SK-N-SH treated with all-trans-retinoic acid at 6 μM for 48 hours (cell line): ENCODE measurements around the gene SLC22A17.

Experiments used
- ATAC-seq: fragments of 200-7000 bp; cut with Tn5 transposase; 3 replicates; pipeline ENCODE4 v1.9.1; 2020; ENCODE audit warnings: mild to moderate bottlenecking, moderate library complexity
- ARNTL ChIP-seq: fragments of 450-650 bp; formaldehyde crosslinking; IDR thresholded peaks from 2 replicates; pipeline ENCODE4 v1.5.0; 2020; ENCODE audit warnings: low read depth, mild to moderate bottlenecking, moderate library complexity, borderline replicate concordance
- BACH2 ChIP-seq: fragments of 250-450 bp; sonication (Bioruptor Pico); IDR thresholded peaks from 2 replicates; pipeline ENCODE4 v1.9.0; 2021; ENCODE audit warnings: mild to moderate bottlenecking, borderline replicate concordance
- CREB5 ChIP-seq: fragments of 250-450 bp; sonication (Bioruptor Pico); IDR thresholded peaks from 2 replicates; pipeline ENCODE4 v1.5.1; 2020; ENCODE audit warnings: low read depth, mild to moderate bottlenecking, moderate library complexity
- CSDC2 ChIP-seq: fragments of 250-450 bp; sonication (Bioruptor Pico); IDR thresholded peaks from 2 replicates; pipeline ENCODE4 v1.5.0; 2020; ENCODE audit warnings: mild to moderate bottlenecking, moderate library complexity
- CSRNP3 ChIP-seq: fragments of 250-450 bp; sonication (Bioruptor Pico); IDR thresholded peaks from 2 replicates; pipeline ENCODE4 v1.5.1; 2021; ENCODE audit warnings: mild to moderate bottlenecking, moderate library complexity
- ESRRG ChIP-seq: fragments of 250-450 bp; sonication (Bioruptor Pico); IDR thresholded peaks from 2 replicates; pipeline ENCODE4 v1.6.1; 2021; ENCODE audit warnings: mild to moderate bottlenecking
- GLIS3 ChIP-seq: fragments of 250-450 bp; sonication (Bioruptor Pico); IDR thresholded peaks from 2 replicates; pipeline ENCODE4 v1.5.0; 2020; ENCODE audit warnings: mild to moderate bottlenecking, moderate library complexity
- ISL1 ChIP-seq: fragments of 250-450 bp; sonication (Bioruptor Pico); IDR thresholded peaks from 2 replicates; pipeline ENCODE4 v2.1.2; 2022; ENCODE audit warnings: mild to moderate bottlenecking, moderate library complexity
- OSR1 ChIP-seq: fragments of 250-450 bp; sonication (Bioruptor Pico); IDR thresholded peaks from 2 replicates; pipeline ENCODE4 v1.8.0; 2022; ENCODE audit warnings: moderate library complexity, mild to moderate bottlenecking, inconsistent platforms
- PPARA ChIP-seq: fragments of 250-450 bp; sonication (Bioruptor Pico); IDR thresholded peaks from 2 replicates; pipeline ENCODE4 v1.5.0; 2020; ENCODE audit warnings: mild to moderate bottlenecking, borderline replicate concordance
- RARB ChIP-seq: fragments of 250-450 bp; sonication (Bioruptor Pico); IDR thresholded peaks from 2 replicates; pipeline ENCODE4 v1.8.0; 2021; ENCODE audit warnings: mild to moderate bottlenecking, moderate library complexity
- TCF4 ChIP-seq: fragments of 250-450 bp; sonication (Bioruptor Pico); IDR thresholded peaks from 2 replicates; pipeline ENCODE4 v1.8.0; 2021; ENCODE audit warnings: mild to moderate bottlenecking, moderate library complexity, borderline replicate concordance
- TOX ChIP-seq: fragments of 250-450 bp; sonication (Bioruptor Pico); IDR thresholded peaks from 2 replicates; pipeline ENCODE4 v1.8.0; 2021; ENCODE audit warnings: mild to moderate bottlenecking, moderate library complexity, borderline replicate concordance
- TSHZ2 ChIP-seq: fragments of 250-450 bp; sonication (Bioruptor Pico); IDR thresholded peaks from 2 replicates; pipeline ENCODE4 v1.5.0; 2020; ENCODE audit warnings: mild to moderate bottlenecking, moderate library complexity
- ZC3H10 ChIP-seq: fragments of 250-450 bp; sonication (Bioruptor Pico); IDR thresholded peaks from 2 replicates; pipeline ENCODE4 v1.5.1; 2021; ENCODE audit warnings: mild to moderate bottlenecking, moderate library complexity
- ZFP3 ChIP-seq: fragments of 250-450 bp; sonication (Bioruptor Pico); IDR thresholded peaks from 2 replicates; pipeline ENCODE4 v1.5.0; 2020; ENCODE audit warnings: mild to moderate bottlenecking, moderate library complexity
- ZFP30 ChIP-seq: fragments of 450-650 bp; formaldehyde crosslinking; IDR thresholded peaks from 2 replicates; pipeline ENCODE4 v1.5.0; 2022; ENCODE audit warnings: mild to moderate bottlenecking, moderate library complexity
- ZNF565 ChIP-seq: fragments of 450-650 bp; formaldehyde crosslinking; conservative IDR thresholded peaks from 2 replicates; pipeline ENCODE4 v1.5.0; 2020; ENCODE audit warnings: low read depth, mild to moderate bottlenecking, moderate library complexity
- ZNF70 ChIP-seq: fragments of 450-650 bp; formaldehyde crosslinking; IDR thresholded peaks from 2 replicates; pipeline ENCODE4 v1.5.0; 2020; ENCODE audit warnings: mild to moderate bottlenecking, moderate library complexity
- ZNF8 ChIP-seq: fragments of 450-650 bp; formaldehyde crosslinking; IDR thresholded peaks from 2 replicates; pipeline ENCODE4 v1.5.0; 2020; ENCODE audit warnings: mild to moderate bottlenecking, moderate library complexity
- TF ChIP-seq, protein P1 (sequence below): fragments of 250-450 bp; sonication (Bioruptor Pico); IDR thresholded peaks from 2 replicates; pipeline ENCODE4 v1.8.0; 2020; ENCODE audit warnings: mild to moderate bottlenecking, moderate library complexity, borderline replicate concordance
- TF ChIP-seq, protein P2 (sequence below): fragments of 250-450 bp; sonication (Bioruptor Pico); IDR thresholded peaks from 2 replicates; pipeline ENCODE4 v1.8.0; 2021; ENCODE audit warnings: low read depth, mild to moderate bottlenecking, moderate library complexity, borderline replicate concordance

The SLC22A17 gene

GRCh38 chr14:23377198-23377550, 24.5 kb upstream of the SLC22A17 start:
- no peak for ATAC-seq

DNA sequence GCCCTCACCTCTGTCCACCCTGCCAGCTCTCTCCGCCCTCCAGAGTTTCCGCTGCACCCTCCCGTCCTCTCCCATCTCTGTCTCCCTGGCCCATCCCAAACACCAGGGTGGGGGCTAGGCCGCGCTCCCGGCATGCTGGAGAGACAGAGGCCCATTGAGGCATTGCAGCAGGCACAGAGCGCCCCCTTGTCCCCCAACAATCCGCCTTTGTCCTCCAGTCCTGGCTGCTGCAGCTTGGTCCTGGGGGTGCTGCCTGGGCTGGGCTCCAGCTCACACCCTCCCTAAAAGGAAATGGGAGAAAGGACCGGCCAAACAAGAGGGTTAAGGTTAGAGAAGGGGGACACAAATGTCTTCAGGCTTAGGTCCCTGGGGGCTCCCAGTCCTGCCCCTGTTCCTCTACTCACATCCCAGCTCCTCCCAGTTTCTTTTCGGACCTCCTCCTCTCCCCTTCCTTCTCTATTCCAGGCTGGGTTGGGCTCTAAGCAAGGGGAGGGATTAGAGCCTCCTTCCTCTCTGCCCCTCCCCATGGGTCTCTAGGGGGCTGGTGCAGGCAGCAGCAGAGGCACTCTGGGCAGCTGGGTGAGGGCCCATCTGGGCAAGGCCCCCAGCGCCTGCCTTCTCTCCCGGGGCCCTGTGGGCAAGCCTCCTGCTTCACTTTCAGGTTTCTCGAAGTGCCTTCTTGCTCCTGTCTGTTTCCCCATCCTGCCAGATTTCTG, 24.0 kb upstream of the SLC22A17 start, which contains the start of gene CMTM5:
Gene CMTM5, plus strand, starts transcription at position 565 of the 716 bp plus-strand sequence. CDS start 206 bp downstream, outside the sequence.
- ATAC-seq = no peak
- no peak for TF ChIP-seq OSR1 (CRISPR knock-in tag)
- TF ChIP-seq CSDC2 (CRISPR knock-in tag) = no peak
- no peak for TF ChIP-seq TSHZ2 (CRISPR knock-in tag)
- no peak for TF ChIP-seq PPARA (CRISPR knock-in tag)
- TF ChIP-seq RARB (CRISPR knock-in tag) = no peak
- TF ChIP-seq ZFP30 = no peak
- TF ChIP-seq, protein P1, sequence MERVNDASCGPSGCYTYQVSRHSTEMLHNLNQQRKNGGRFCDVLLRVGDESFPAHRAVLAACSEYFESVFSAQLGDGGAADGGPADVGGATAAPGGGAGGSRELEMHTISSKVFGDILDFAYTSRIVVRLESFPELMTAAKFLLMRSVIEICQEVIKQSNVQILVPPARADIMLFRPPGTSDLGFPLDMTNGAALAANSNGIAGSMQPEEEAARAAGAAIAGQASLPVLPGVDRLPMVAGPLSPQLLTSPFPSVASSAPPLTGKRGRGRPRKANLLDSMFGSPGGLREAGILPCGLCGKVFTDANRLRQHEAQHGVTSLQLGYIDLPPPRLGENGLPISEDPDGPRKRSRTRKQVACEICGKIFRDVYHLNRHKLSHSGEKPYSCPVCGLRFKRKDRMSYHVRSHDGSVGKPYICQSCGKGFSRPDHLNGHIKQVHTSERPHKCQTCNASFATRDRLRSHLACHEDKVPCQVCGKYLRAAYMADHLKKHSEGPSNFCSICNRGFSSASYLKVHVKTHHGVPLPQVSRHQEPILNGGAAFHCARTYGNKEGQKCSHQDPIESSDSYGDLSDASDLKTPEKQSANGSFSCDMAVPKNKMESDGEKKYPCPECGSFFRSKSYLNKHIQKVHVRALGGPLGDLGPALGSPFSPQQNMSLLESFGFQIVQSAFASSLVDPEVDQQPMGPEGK (CRISPR knock-in tag) = no peak
- TF ChIP-seq TOX (CRISPR knock-in tag) = no peak
- no peak for TF ChIP-seq BACH2 (CRISPR knock-in tag)
- no peak for TF ChIP-seq ZC3H10 (CRISPR knock-in tag)
- TF ChIP-seq ZNF8 (CRISPR knock-in tag) = no peak
- TF ChIP-seq CSRNP3 (CRISPR knock-in tag) = no peak
- no peak for TF ChIP-seq ZFP3 (CRISPR knock-in tag)
- TF ChIP-seq CREB5 (CRISPR knock-in tag) = no peak

More at GRCh38 chr14:23377198-23377550, 24.5 kb upstream of the SLC22A17 start:
- TF ChIP-seq ZNF70 (CRISPR knock-in tag) = no peak
- no peak for TF ChIP-seq ZNF565 (CRISPR knock-in tag)
- TF ChIP-seq ISL1 (CRISPR knock-in tag) = no peak
- no peak for TF ChIP-seq GLIS3 (CRISPR knock-in tag)
- TF ChIP-seq ZFP30 = no peak
- no peak for TF ChIP-seq ESRRG (CRISPR knock-in tag)
- TF ChIP-seq, protein P2, sequence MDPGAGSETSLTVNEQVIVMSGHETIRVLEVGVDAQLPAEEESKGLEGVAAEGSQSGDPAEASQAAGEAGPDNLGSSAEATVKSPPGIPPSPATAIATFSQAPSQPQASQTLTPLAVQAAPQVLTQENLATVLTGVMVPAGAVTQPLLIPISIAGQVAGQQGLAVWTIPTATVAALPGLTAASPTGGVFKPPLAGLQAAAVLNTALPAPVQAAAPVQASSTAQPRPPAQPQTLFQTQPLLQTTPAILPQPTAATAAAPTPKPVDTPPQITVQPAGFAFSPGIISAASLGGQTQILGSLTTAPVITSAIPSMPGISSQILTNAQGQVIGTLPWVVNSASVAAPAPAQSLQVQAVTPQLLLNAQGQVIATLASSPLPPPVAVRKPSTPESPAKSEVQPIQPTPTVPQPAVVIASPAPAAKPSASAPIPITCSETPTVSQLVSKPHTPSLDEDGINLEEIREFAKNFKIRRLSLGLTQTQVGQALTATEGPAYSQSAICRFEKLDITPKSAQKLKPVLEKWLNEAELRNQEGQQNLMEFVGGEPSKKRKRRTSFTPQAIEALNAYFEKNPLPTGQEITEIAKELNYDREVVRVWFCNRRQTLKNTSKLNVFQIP (CRISPR knock-in tag) = no peak
- no peak for TF ChIP-seq CSDC2 (CRISPR knock-in tag)
- no peak for TF ChIP-seq TSHZ2 (CRISPR knock-in tag)
- no peak for TF ChIP-seq ARNTL (CRISPR knock-in tag)
- TF ChIP-seq CREB5 (CRISPR knock-in tag) = no peak
- TF ChIP-seq RARB (CRISPR knock-in tag) = no peak
- TF ChIP-seq TCF4 (CRISPR knock-in tag) = no peak
